Lower lobe of right lung (tissue), 2 donors: Measurements from ENCODE around the gene RUNDC3A. TPM values are rescaled to one million over a fixed set of nuclear protein-coding genes. Genes with fewer than 3 reads are reported as not detected.

Source experiments
- ATAC-seq, 2 donors: fragments of 200-7000 bp; cut with Tn5 transposase; one replicate each; pipeline ENCODE4 v1.9.1; 2020 to 2022; ENCODE audit warnings: mild to moderate bottlenecking in 2 of 2, moderate library complexity in 2 of 2
- DNase-seq: peaks from one replicate; pipeline ENCODE4 v3.0.0-alpha.2; 2020
- H3K27ac ChIP-seq: fragments of 200-600 bp; one replicate; pipeline ENCODE4 v1.8.0; 2022
- H3K27me3 ChIP-seq: fragments of 200-600 bp; one replicate; pipeline ENCODE4 v1.8.0; 2022; ENCODE audit warnings: low read depth
- H3K36me3 ChIP-seq: fragments of 200-600 bp; one replicate; pipeline ENCODE4 v1.8.0; 2022; ENCODE audit warnings: mild to moderate bottlenecking
- H3K4me1 ChIP-seq: fragments of 200-600 bp; one replicate; pipeline ENCODE4 v1.8.0; 2022
- H3K4me3 ChIP-seq: fragments of 200-600 bp; one replicate; pipeline ENCODE4 v1.8.0; 2022; ENCODE audit warnings: mild to moderate bottlenecking
- H3K9me3 ChIP-seq: fragments of 200-600 bp; one replicate; pipeline ENCODE4 v1.8.0; 2022
- intact Hi-C: fragments of 100-400 bp; cut with DNase I; formaldehyde crosslinking; loops from one replicate; pipeline ENCODE4 v1.11.0; 2022
- total RNA-seq: library from RNA; stranded (reverse); fragmentation: NEBNext Ultra II Directional; extraction: Animal tissue kit (Norgen Biotek cat#: 25700); gene quantifications from one replicate; pipeline ENCODE4 v1.2.1, GENCODE V29; 2021
- TF ChIP-seq, protein P1 (sequence below): fragments of 200-600 bp; IDR thresholded peaks from one replicate; pipeline ENCODE4 v1.8.0; 2022; ENCODE audit warnings: antibody characterized with exemption, mild to moderate bottlenecking
- donor health status: DM: no; HTN: yes; CAD: no; lungs with severe emphysema.

The RUNDC3A gene
- total RNA-seq, 1 donor from 2014 or later, result 0.38 TPM

DNA sequence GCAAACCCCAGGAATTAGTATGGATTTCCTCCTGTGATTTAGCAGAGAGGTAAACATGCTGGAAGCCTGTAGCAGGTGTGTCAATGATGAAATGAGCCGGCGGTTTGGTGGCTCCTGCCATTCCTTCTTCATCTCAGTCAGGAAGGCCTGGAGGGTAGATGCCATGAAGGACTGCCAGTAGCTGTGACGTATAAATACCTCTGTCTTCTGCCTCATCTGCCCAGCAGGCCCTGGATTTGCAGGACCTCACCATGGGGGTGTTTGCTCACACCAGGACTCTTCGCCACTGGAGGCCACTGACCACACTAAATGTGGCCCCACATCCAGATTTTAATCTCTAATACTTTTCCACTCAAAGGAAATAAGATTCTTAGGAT lies 24.4 kb upstream of the RUNDC3A start:
- ATAC-seq (no peak), DNase-seq (no peak)
- Histone ChIP-seq H3K36me3 (no peaks in the 10 kb centered on the region), H3K4me1 (peaks cover 17% of the 10 kb centered on the region), H3K27me3 (no peaks in the 10 kb centered on the region), H3K9me3 (no peaks in the 10 kb centered on the region), H3K27ac (no peak overlapping the region), H3K4me3 (no peak overlapping the region)
- TF ChIP-seq, protein P1, sequence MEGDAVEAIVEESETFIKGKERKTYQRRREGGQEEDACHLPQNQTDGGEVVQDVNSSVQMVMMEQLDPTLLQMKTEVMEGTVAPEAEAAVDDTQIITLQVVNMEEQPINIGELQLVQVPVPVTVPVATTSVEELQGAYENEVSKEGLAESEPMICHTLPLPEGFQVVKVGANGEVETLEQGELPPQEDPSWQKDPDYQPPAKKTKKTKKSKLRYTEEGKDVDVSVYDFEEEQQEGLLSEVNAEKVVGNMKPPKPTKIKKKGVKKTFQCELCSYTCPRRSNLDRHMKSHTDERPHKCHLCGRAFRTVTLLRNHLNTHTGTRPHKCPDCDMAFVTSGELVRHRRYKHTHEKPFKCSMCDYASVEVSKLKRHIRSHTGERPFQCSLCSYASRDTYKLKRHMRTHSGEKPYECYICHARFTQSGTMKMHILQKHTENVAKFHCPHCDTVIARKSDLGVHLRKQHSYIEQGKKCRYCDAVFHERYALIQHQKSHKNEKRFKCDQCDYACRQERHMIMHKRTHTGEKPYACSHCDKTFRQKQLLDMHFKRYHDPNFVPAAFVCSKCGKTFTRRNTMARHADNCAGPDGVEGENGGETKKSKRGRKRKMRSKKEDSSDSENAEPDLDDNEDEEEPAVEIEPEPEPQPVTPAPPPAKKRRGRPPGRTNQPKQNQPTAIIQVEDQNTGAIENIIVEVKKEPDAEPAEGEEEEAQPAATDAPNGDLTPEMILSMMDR, result no peak
- intact Hi-C loops, result no loop called here

DNA sequence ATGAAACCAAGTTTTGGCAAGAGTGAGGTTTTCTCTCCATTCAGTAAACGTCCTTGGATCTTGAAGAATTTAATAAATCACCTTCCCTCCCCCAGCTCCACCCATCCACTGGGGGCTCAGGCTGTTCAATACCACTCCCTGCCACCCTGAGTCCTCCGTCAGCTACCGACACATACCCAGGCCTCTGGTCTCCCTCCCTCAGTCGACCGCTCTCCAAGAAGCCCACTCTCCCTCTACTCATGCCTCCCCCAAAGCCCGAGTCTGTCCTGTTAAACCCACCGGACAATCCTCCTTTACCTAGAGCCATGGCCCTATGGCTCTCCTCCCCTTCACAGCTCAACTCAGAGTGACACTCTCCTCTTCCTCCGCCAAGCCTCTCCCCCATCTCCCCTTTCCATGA lies 20.8 kb upstream of the RUNDC3A start:
- intact Hi-C loops, result no loop called here
- DNase-seq, result no peak
- ATAC-seq, result peak in 1 of 2 donors; percentile 29

DNA sequence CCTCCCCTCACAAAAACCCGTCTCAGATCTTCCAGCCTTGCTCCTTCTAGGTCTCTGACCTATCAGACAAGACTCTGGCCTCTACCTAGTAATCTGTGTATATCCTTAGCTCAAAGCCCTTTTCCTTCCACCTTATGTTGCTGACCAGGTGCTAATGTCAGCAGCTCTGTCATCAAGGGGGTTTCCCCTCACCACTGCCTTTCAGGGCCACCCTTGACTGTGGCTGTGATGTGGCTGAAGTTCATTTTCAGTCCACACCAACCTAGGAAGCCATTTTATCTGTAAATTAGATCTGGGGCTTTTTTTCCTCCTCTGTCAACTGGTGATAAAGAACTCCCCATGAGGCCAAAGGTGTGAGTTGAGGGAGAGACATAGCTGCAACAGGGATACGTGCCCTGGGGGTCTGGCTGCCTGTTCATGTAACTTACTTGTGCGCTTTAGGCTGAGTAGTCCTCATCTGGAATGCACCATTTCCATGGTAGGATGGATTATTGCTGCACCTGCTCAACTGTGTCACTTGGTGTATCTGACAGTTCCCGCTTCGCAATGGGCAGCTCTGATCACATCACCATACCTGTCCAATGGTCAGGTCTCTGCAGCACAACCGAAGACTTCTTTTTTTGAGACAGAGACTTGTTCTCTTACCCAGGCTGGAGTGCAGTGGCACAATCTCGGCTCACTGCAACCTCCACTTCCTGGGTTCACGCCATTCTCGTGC lies 14.7 kb upstream of the RUNDC3A start:
- no peak overlapping the region for H3K27ac ChIP-seq
- TF ChIP-seq, protein P1, result no peak
- ATAC-seq, result no peak
- H3K9me3 ChIP-seq, result no peaks in the 10 kb centered on the region
- no peaks in the 10 kb centered on the region for H3K4me1 ChIP-seq
- H3K4me3 ChIP-seq, result no peak overlapping the region
- no peak for DNase-seq
- H3K36me3 ChIP-seq, result no peaks in the 10 kb centered on the region
- H3K27me3 ChIP-seq, result peaks cover 3% of the 10 kb centered on the region
- intact Hi-C loops, result no loop called here

More for the DNA sequence above, 20.8 kb upstream of the RUNDC3A start:
- H3K4me1 ChIP-seq, result no peaks in the 10 kb centered on the region
- H3K27me3 ChIP-seq, result no peaks in the 10 kb centered on the region
- H3K36me3 ChIP-seq, result no peaks in the 10 kb centered on the region
- H3K9me3 ChIP-seq, result no peaks in the 10 kb centered on the region
- TF ChIP-seq, protein P1, result no peak
- H3K4me3 ChIP-seq, result no peak overlapping the region
- no peak overlapping the region for H3K27ac ChIP-seq

DNA sequence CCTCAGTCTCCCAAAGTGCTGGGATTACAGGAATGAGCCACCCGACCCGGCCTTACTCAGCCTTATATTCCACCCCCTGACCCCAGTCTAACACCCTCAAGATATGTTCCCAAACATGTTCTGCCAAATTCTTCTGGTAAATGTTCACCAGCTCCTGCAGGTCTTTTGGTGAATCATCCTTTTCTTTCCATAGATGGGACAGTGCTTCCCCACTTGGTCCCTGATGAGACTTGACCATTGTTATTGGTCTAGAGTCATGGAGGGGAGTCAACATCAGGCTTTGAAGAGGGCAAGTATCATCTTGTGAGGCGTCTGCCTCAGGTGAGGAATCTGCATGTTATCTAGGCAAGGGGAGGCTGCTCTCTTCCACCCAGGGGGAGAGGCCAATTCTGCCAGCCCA lies 10.4 kb upstream of the RUNDC3A start:
- no peak for ATAC-seq
- H3K36me3 ChIP-seq, result no peaks in the 10 kb centered on the region
- DNase-seq, result no peak
- intact Hi-C loops, result no loop called here
- no peak overlapping the region for H3K27ac ChIP-seq
- TF ChIP-seq, protein P1, result no peak
- no peaks in the 10 kb centered on the region for H3K9me3 ChIP-seq
- no peak overlapping the region for H3K4me3 ChIP-seq
- H3K27me3 ChIP-seq, result peaks cover 9% of the 10 kb centered on the region
- H3K4me1 ChIP-seq, result no peaks in the 10 kb centered on the region

DNA sequence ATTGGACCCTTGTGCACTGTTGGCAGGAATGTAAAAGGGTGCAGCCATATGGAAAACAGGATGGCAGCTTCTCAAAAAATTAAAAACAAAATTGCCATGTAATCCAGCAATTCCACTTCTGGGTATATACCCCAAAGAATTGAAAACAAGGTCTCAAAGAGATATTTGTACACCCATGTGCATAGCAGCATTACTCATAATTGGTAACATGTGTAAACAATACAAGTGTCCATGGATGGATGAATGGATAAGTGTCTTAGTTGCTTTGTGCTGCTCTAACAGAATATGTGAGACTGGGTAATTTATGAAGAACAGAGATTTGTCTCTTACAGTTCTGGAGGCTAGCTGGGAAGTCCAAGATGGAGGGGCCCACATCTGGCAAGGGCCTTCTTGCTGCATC lies 3.8 kb upstream of the RUNDC3A start:
- intact Hi-C loops, result no loop called here
- Histone ChIP-seq H3K27me3 (peaks cover 40% of the 10 kb centered on the region), H3K36me3 (no peaks in the 10 kb centered on the region), H3K27ac (no peak overlapping the region), H3K4me3 (no peak overlapping the region), H3K9me3 (no peaks in the 10 kb centered on the region), H3K4me1 (peaks cover 19% of the 10 kb centered on the region)
- ATAC-seq (no peak), DNase-seq (no peak)
- TF ChIP-seq, protein P1, result no peak
